GM18858 (cell line): ENCODE data around the gene TMPRSS4.
"Not testable (repeated sequence)": the region's sequence is repeated elsewhere in the genome, so short reads cannot be mapped to it uniquely, and the experiment has no call there.

ENCODE experiments used
- ATAC-seq: cut with Tn5 transposase; IDR thresholded peaks from one replicate; pipeline ENCODE4 v1.9.1; 2021; ENCODE audit not compliant: unreplicated experiment

TMPRSS4 gene

GRCh38 chr11:118055966-118056365 is 20.9 kb upstream of the TMPRSS4 start:
- no peak for ATAC-seq

- ATAC-seq, result no peak
Observed at GRCh38 chr11:118056806-118057205, 20.1 kb upstream of the TMPRSS4 start.

GRCh38 chr11:118057251-118058145 is 19.4 kb upstream of the TMPRSS4 start:
- no peak for ATAC-seq

GRCh38 chr11:118058311-118059245 is 18.3 kb upstream of the TMPRSS4 start:
- ATAC-seq, result no peak

GRCh38 chr11:118059246-118059940 is 17.5 kb upstream of the TMPRSS4 start:
- ATAC-seq, result no peak

GRCh38 chr11:118060081-118060661 is 16.7 kb upstream of the TMPRSS4 start:
- no peak for ATAC-seq

- ATAC-seq, result no peak
Observed at GRCh38 chr11:118060869-118061268, 16.0 kb upstream of the TMPRSS4 start.

- no peak for ATAC-seq
Observed at GRCh38 chr11:118061586-118062125, 15.2 kb upstream of the TMPRSS4 start.

GRCh38 chr11:118062181-118062580 is 14.7 kb upstream of the TMPRSS4 start:
- ATAC-seq, result not testable (repeated sequence)

- not testable (repeated sequence) for ATAC-seq
Observed at GRCh38 chr11:118062631-118063030, 14.2 kb upstream of the TMPRSS4 start.

GRCh38 chr11:118064956-118065355 is 11.9 kb upstream of the TMPRSS4 start:
- no peak for ATAC-seq

- no peak for ATAC-seq
Observed at GRCh38 chr11:118065384-118065783, 11.5 kb upstream of the TMPRSS4 start.

- ATAC-seq, result no peak
Observed at GRCh38 chr11:118067006-118067405, 9.9 kb upstream of the TMPRSS4 start.

- no peak for ATAC-seq
Observed at GRCh38 chr11:118068206-118068944, 8.5 kb upstream of the TMPRSS4 start.

GRCh38 chr11:118068945-118069612 is 7.8 kb upstream of the TMPRSS4 start:
- ATAC-seq, result no peak

GRCh38 chr11:118071416-118072030 is 5.4 kb upstream of the TMPRSS4 start:
- no peak for ATAC-seq

- ATAC-seq, result no peak
Observed at GRCh38 chr11:118073554-118073953, 3.3 kb upstream of the TMPRSS4 start.

GRCh38 chr11:118074091-118074685 is 2.7 kb upstream of the TMPRSS4 start:
- ATAC-seq, result no peak
